ENCODE measurements around the gene IQCF6. TPM values are rescaled to one million over a fixed set of nuclear protein-coding genes. Genes with fewer than 3 reads are reported as not detected.

Gene IQCF6
- total RNA-seq, 1 experiment from 2014 or later: not detected

- POLR2A ChIA-PET (ENCODE audit: low non-redundant PET): no interaction called here
- intact Hi-C loops (cut with micrococcal nuclease; ENCODE audit: unreplicated experiment): no loop called here
- Histone ChIP-seq H3K4me1 (ENCODE audit: insufficient read depth, low read length, poor library complexity, severe bottlenecking) (no peaks in the 10 kb centered on the region), H3K36me3 (ENCODE audit: insufficient read depth, low read length, poor library complexity, severe bottlenecking) (no peaks in the 10 kb centered on the region), H3K27ac (ENCODE audit: low read depth, low read length, poor library complexity, severe bottlenecking) (no peak overlapping the region), H3K27me3 (replicated peaks; ENCODE audit: insufficient read depth, low read depth, low read length, poor library complexity) (peaks cover under 1% of the 10 kb centered on the region), H3K9me3 (ENCODE audit: low read depth, low read length, poor library complexity, severe bottlenecking) (no peaks in the 10 kb centered on the region), H3K4me3 (ENCODE audit: low read depth, low read length, poor library complexity, severe bottlenecking) (no peak overlapping the region)
- CTCF ChIA-PET: no interaction called here
- BruUV-seq (replicated peaks): no TSS peak
- DNase-seq (ENCODE audit: low spot score): no peak
- TF ChIP-seq CTCF (conservative IDR thresholded peaks at IDR 0.05; ENCODE audit: low read depth, low read length): no peak
- no peak for TF ChIP-seq EZH2 (IDR thresholded peaks at IDR 0.05; ENCODE audit: borderline replicate concordance, low read depth, low read length, poor library complexity, severe bottlenecking)
Measured at GRCh38 chr3:51819151-51819550, 40.1 kb upstream of the IQCF6 start.

- intact Hi-C loops (cut with micrococcal nuclease; ENCODE audit: unreplicated experiment): no loop called here
- ChIA-PET CTCF (no interaction called here), POLR2A (ENCODE audit: low non-redundant PET) (no interaction called here)
- H3K4me1 ChIP-seq (ENCODE audit: insufficient read depth, low read length, poor library complexity, severe bottlenecking): no peaks in the 10 kb centered on the region
- no peaks in the 10 kb centered on the region for H3K36me3 ChIP-seq (ENCODE audit: insufficient read depth, low read length, poor library complexity, severe bottlenecking)
- H3K27ac ChIP-seq (ENCODE audit: low read depth, low read length, poor library complexity, severe bottlenecking): no peak overlapping the region
- H3K27me3 ChIP-seq (replicated peaks; ENCODE audit: insufficient read depth, low read depth, low read length, poor library complexity): no peaks in the 10 kb centered on the region
- no peak overlapping the region for H3K4me3 ChIP-seq (ENCODE audit: low read depth, low read length, poor library complexity, severe bottlenecking)
- no TSS peak for BruUV-seq (replicated peaks)
- DNase-seq (ENCODE audit: low spot score): no peak
- TF ChIP-seq CTCF (conservative IDR thresholded peaks at IDR 0.05; ENCODE audit: low read depth, low read length) (no peak), EZH2 (IDR thresholded peaks at IDR 0.05; ENCODE audit: borderline replicate concordance, low read depth, low read length, poor library complexity, severe bottlenecking) (no peak)
- H3K9me3 ChIP-seq (ENCODE audit: low read depth, low read length, poor library complexity, severe bottlenecking): no peaks in the 10 kb centered on the region
Measured at GRCh38 chr3:51817375-51817774, 38.3 kb upstream of the IQCF6 start.

GRCh38 chr3:51816723-51817122 lies 37.7 kb upstream of the IQCF6 start:
- TF ChIP-seq EZH2 (IDR thresholded peaks at IDR 0.05; ENCODE audit: borderline replicate concordance, low read depth, low read length, poor library complexity, severe bottlenecking): no peak
- no peak for TF ChIP-seq CTCF (conservative IDR thresholded peaks at IDR 0.05; ENCODE audit: low read depth, low read length)
- Histone ChIP-seq H3K4me3 (ENCODE audit: low read depth, low read length, poor library complexity, severe bottlenecking) (no peak overlapping the region), H3K27ac (ENCODE audit: low read depth, low read length, poor library complexity, severe bottlenecking) (no peak overlapping the region), H3K9me3 (ENCODE audit: low read depth, low read length, poor library complexity, severe bottlenecking) (no peaks in the 10 kb centered on the region), H3K27me3 (replicated peaks; ENCODE audit: insufficient read depth, low read depth, low read length, poor library complexity) (no peaks in the 10 kb centered on the region), H3K4me1 (ENCODE audit: insufficient read depth, low read length, poor library complexity, severe bottlenecking) (no peaks in the 10 kb centered on the region), H3K36me3 (ENCODE audit: insufficient read depth, low read length, poor library complexity, severe bottlenecking) (no peaks in the 10 kb centered on the region)
- CTCF ChIA-PET: no interaction called here
- intact Hi-C loops (cut with micrococcal nuclease; ENCODE audit: unreplicated experiment): no loop called here
- DNase-seq (ENCODE audit: low spot score): no peak
- POLR2A ChIA-PET (ENCODE audit: low non-redundant PET): no interaction called here
- BruUV-seq (replicated peaks): no TSS peak
